HG03457 (cell line): ENCODE results near the gene AGAP1.

Source experiments
- ATAC-seq: cut with Tn5 transposase; IDR thresholded peaks from one replicate; pipeline ENCODE4 v1.9.1; 2021; ENCODE audit warnings: moderate number of reproducible peaks; ENCODE audit not compliant: unreplicated experiment

The AGAP1 gene

DNA sequence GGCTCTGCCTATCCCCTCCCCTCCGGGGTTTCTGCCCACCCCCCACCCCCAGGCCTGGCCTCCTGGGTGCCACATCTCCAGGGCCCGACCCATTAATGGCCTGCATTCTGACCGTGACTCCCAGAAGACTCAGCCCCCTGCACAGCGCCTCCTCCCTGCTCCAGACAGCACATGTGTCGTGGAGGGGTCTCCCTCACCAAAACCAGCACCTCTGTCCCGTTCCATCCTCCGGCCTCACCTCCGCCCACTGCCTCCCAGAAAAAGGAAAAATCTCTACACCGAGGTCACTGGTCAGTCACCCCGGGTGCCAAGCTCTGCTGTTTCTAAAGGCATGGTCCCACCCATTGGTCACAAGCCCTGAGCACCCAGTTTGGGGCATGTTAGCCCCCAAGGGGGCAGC is 609.1 kb downstream of the AGAP1 start:
- ATAC-seq = no peak

DNA sequence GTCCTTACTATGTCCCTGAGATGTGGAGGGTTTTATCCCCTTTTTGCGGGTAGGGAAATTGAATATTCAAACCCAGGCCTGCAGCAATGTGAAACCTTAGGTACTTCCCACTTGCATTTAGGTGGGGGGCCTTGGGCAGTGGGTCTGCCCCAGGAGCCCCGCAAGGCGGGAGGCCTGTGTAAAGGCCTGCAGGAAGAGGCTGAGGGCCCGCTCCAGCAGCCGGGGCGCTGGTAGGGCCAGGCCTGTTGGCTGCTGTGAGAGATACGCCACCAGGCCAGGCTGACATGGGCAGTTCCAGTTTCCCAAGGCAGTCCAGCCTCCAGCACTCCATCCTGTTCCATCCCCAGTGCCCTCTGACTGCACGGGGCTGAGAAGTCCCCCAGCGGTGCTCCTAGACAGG is 610.1 kb downstream of the AGAP1 start:
- ATAC-seq = no peak

DNA sequence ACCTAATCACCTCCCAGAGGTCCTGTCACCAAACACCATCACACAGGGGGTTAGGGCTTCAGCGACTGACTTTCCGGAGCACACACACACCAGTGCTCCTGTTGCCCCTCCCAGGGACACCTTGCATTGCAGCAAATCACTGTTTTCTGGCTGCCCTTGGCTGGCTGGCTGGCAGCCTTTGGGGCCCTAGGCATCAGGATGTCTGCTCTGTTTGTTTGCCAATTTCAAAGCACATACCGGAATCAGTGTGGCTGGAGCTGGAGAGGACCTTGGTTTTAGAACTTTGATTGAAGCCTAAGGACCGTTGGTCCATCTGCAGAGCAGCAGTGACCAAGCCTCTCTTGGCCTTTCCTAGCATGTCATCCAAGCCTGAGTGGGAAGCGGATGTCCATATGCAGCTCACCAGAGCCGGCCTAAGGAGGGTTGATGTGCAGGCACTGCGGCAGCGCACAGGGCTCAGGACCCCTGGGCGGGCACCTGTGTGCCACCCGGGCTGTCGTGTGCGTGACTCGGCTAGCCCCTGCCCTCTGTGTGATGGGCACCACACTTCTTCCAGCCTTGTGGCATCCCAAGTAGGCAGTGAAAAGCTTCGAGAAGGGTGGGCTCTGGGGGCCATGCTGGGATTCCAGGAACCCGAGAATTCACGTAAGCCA is 612.2 kb downstream of the AGAP1 start:
- no peak for ATAC-seq

DNA sequence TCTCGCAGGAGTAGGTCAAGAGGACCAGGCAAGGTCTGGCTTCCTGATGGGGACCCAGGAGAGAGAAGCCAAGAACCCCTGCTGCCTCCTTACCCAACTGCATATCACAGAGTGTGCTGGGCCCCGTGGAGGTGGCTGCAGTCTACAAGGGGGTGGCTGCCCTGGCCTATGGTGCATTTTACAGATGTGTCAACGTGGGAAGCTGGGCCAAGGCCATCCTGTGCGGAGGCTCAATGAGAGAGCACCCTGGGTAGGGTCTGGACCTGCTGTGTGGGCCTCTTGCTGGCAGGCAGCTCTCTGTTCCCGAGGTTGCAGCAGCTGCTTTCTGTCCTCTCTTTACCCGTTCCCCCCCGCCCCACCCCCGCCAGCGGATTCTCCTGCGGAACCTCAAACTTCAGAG is 612.9 kb downstream of the AGAP1 start:
- no peak for ATAC-seq

DNA sequence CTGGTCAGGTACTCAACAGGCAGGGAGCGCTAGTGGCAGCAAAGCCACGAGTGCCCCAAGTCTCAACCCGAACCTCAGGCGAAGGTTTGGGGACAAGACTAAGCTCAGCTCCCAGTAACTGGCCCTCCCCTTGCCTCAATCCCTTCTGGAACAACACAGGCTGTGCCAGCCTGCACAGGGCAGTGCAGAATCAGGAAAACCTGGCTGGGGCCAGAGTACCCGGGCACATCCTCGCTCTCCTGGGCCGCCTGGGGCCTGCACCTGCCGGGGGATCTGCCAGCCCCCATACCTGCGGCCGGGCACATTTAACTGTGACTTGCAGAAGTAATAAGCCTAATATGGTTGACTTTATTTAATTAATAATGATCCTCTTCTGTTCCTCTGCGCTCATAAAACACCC is 613.7 kb downstream of the AGAP1 start:
- ATAC-seq = no peak

DNA sequence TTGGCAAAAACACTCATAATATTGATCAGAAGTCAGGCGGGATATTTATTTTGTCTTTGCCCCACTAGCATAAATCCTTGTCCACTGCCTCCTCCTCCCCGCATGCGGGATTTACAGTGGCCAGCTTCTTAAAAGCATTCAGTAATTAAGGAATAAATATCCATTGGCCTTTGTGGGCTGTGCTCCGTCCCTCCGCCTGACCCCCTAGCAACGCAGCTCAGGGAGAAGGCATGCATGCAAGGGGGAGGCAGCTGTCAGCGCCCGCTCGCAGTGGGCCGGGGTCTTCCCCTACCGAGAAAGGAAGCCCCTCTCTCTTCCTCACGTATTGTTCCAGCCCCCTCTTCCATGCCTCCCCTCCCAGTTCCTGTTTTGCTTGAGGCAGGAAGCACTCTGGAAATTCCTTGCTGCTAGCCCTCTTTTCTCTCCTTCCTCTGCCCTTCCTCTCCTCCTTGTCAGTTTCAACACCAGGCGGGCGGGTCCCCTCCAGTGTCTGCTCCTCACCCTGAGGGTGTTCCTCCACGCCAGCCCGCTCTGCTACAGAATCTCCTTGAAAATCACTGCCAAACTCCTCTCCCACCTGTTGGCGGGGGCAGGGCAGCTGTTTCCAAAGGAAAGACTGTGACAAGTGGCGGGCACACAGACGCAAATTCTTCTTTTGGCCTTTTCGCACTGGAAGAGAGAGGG is 614.2 kb downstream of the AGAP1 start:
- no peak for ATAC-seq

DNA sequence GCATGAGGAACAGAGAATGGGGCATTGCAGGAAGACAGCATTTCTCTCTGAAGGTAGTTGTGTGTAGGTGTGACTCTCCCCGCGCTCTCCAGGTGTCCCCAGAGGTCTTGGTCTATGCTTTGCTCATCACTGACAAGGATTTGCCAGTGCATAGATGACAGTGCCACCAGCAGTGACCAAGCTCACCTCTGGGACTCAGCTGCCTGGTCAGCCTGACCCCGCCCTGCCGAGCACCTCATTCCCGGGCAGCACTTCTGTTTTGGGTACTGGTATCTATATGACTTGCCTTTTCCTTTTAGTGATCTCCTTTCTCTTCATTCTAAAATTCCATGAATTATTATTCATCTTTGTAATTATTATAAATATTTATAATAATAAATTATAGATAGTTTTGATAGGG is 615.2 kb downstream of the AGAP1 start:
- ATAC-seq = no peak

DNA sequence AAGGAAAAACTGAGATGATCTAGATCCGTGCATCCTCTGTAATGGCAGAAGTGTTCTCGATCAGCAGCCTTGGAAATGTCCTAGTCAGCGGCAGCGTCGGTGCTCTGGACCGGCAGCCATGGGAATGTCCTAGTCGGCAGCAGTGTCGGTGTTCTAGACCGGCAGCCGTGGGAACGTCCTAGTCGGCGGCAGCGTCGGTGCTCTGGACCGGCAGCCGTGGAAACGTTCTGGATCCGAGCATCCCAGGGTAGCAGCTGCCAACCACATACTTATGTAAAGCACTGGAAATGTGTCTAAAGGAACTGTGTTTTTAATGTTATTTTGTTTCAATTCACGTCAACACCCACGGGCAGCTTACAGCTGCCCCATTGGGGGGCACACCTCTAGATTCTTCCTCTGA is 615.6 kb downstream of the AGAP1 start:
- ATAC-seq = no peak

DNA sequence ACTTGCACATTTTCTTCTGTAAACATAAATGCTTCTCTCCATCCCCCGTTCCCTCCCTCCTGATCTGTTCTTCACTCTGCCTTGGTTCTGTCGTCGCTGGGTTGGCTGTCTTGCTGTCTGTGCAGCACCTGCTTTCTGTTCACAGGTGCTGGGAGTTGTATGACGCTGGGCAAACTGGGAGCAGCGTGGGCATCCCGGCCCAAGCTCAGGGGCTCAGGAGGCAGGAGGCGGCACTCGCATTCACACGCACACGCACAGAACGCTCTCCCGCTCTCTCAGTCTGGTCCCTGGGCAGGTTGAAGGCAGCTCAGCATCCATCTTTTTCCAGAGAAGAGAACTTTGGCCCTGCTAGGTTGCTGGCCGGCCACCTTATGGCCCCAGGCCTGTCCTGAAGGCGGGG is 618.6 kb downstream of the AGAP1 start:
- ATAC-seq = no peak

DNA sequence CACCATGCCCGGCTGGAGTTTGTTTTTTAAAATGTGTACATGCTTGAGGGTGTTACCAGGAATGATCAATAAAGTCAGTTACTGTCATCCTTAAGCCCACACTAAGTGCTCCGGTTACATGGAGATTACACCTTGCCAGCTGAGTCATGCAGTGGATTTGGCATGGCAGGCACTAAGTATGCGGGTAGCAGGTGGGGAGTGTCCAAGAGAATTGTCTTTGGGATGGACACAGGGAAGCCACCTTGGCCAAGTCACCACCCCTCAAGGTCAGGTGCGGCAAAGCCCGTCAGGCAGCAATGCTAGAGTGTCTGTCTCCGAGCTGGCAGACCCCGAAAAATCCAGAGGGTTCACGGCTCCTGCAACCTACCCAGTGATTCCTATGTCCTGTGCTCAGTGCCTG is 619.6 kb downstream of the AGAP1 start:
- no peak for ATAC-seq

DNA sequence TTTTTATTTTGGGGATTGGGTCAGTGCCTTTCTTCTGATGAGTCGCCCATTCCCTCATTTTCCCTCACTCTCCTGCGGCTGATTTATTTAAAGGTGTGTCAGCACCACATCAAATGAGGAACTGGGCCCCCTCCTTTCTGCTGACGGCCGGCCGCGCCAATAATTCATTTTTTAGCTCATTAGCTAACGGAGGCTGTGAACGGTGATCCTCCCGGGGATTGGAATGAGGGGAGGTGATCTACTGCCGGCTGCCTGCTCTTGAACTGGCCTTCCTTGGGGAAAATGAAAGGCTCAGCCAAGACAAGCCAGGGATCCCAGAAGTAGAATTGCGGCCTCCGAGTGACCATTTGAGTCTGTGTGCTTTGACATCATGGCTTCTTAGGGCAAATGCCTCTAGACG is 620.1 kb downstream of the AGAP1 start:
- ATAC-seq = no peak

DNA sequence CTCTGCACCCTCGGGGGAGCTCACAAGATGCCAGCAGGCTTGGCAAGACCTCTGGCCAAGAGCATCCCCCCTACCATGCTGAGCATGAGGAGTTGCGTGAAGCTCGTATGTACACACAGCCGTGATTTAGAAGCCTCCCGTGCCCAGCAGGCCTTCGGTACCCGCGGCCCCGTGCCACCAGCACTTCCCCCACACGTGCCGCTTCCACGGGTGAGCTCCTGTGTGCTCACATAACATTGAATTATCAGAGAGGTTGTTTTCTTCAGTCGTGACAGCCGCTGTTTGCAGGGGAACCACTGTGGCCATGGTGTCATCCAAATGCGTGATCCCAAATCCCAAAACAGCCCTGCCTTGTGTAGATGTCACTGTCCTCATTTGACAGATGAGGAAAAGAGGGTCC is 621.1 kb downstream of the AGAP1 start:
- no peak for ATAC-seq

DNA sequence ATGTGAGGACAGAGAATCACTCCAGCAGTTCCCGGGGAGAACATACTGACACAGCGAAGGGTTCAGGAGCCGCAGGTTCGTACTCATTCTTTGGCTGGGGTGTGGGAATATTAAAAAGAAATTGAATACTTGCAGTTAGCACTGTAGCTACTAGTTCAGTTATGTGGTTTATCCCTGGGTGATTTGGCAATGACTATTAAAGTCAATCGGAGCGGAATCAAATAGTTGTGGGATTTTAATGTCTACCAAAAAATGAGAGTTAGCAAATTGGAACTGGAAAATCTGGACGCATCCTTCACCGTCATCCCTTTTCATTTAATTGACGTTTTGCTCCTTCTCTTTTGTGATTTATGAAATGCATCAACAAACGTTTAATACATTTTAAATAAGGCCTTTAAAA is 623.6 kb downstream of the AGAP1 start:
- no peak for ATAC-seq

DNA sequence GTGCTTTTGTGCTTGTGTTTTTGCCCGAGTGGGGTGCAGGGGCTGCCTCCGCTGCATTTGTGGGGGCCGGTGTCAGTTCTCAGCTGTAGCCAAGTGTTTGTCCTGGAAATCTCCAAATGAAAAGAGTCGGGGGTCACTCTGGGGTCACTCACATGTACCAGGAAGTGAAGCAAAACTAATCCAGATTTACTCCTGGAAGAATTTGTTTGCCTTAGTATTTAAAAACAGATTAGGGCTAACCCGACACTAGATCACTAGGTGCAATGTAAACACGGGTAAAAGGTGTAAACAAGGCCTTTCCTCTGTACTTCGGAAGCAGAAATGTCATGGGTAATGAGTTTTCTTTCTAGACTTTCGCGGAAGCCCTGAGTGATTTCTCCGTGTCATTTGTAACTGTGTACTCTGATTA is 624.0 kb downstream of the AGAP1 start:
- no peak for ATAC-seq

DNA sequence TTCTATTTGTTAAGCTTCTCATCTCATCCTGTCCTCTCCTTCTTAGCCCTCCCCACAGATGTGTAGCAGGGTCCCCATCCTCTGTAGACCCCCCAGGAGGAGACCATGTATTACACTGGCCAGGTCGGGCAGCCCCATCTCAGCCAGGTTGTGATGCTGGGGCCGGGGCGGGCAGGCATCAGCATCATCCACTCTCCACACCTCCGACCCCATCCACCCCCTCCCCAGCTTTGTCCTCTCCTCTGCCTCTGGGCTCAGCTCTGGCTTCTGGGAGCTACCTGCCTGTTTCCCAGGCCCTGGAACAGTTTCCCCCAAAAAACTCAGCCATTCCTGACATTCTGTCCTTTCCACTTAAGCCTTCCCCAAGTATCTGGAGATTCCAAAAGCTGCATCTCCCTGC is 625.2 kb downstream of the AGAP1 start:
- no peak for ATAC-seq

DNA sequence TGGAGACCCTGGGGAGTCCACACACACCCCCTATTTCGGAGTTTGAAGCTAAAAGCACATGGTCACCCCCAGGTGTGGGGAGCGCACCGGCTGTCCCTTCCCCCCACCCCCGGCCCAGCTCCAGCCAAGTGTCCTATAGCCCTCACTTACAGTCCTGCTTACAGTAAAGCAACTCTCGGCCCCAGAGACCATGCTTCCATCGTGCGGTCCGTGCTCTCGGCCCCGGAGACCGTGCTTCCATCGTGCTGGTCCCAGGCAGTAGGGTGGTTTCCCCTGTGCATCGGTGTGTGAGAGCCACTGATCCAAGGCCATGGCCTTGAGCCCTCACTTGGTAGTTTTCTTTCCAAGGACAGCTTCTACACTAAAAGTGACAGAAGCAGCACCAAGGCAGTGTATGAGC is 625.6 kb downstream of the AGAP1 start:
- ATAC-seq = no peak

DNA sequence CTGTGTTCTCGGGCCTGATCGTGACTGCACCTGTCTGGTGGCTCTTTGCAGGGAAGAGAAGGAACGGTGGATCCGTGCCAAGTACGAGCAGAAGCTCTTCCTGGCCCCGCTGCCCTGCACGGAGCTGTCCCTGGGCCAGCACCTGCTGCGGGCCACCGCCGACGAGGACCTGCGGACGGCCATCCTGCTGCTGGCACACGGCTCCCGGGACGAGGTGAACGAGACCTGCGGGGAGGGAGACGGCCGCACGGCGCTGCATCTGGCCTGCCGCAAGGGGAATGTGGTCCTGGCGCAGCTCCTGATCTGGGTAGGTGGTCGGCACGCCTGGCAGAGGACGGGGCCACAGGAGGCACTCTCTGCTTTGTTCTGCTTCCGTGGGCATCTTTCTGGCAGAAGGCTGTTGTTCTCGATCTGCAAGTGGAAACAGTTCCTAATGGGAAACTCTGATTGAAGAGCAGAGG is 626.3 kb downstream of the AGAP1 start:
- no peak for ATAC-seq

DNA sequence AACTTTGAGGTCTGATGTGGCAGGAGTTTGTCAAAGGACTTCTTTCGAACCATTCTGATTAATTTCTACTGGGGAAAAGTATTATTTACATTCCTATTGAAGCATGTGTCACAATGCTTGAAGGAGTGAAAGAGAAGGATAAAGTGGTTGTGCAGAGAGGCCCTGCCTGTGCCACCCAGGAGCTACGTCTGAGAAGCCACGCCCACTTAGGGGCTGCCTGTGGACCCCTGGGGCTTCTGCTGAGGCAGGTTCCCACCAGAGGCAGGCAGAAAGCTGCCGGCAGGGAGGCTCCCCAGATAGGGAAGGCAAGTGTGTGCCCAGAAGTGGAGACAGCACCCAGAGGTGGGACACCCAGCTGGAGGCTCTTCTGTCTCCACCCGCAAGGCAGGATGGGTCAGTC is 627.0 kb downstream of the AGAP1 start:
- ATAC-seq = no peak

DNA sequence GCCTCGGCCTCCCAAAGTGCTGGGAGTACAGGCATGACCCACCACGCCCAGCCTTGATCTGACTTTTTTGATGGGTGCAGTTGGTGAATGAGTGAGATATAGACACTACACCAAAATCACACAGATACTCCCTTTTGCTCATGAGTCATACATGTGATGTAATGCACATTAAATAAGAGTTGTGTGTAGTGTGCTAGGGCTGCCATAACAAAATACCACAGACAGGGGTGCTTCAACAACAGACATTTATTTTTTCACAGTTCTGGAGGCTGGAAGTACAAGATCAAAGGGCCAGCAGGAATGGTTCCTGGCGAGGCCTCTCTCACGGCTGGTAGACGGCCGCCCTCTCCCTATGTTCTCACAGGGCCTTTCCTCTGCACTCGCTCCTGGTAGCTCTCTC is 627.7 kb downstream of the AGAP1 start:
- no peak for ATAC-seq

DNA sequence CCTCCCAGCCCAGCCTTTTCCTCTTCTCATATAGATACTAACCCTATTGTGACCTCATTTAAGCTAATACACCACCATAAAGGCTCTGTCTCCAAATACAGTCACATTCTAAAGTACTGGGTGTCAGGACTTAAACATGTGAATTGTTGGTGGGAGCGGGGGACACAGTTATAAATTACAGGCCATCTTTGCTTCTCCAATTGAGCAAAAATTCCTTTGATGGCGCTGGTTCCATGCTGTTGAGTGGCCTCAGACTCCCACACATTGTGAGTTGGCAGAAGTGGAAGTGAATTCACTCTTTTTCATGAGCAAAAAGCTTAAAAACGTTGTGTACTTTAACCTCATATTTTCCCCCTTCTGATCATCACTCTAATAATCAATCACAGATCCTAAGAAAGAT is 628.4 kb downstream of the AGAP1 start:
- no peak for ATAC-seq

DNA sequence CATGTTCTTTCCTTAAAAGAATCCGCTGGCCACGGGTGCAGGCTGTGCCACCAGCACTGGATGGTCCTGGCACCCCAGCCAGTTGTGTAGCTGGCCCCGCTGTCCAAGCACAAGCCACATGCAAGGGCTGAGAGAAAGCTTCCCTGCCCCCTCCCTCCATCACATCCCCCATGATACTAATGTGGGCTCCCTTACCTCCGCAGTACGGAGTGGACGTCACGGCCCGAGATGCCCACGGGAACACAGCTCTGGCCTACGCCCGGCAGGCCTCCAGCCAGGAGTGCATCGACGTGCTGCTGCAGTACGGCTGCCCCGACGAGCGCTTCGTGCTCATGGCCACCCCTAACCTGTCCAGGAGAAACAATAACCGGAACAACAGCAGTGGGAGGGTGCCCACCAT is 629.9 kb downstream of the AGAP1 start:
- no peak for ATAC-seq

DNA sequence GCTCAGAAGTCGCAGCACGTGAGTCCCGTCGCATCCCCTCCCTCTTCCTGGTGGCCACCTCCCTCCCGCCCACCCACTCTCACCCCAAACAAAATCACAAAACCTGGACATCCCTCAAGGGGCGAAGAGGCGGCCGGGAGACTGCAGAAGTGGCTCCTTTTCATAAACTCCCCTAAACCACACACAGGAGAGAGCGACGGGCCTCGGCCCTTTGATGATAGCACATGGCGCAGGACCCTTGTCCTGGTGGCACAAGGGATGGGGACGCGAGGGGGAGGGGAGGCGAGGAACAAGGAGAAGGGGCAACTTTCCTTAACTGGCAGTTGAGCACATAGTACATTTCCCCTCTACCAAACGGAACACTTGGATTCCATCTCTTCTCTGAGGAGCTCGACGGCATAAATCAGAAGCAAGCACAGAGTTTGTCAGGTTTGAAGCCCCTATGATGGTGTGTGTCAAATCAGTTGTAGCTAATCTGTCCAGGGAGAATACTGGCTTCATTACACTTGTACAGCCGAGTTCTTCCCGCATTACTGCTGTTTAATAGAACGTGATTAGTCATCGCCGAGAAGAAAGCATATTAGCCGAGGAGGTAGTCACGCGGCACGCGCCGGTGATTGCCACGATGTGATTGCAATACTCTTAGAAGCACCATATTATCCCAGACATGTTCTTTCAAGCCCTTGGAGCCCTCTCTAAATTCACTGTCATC is 630.5 kb downstream of the AGAP1 start:
- no peak for ATAC-seq
